ENCODE results near the gene L3MBTL4. TPM values are rescaled to one million over a fixed set of nuclear protein-coding genes. Genes with fewer than 3 reads are reported as not detected.

The L3MBTL4 gene
- total and polyA plus RNA-seq, 12 donors: 3.9 to 22.6 (median 8.7) TPM

DNA sequence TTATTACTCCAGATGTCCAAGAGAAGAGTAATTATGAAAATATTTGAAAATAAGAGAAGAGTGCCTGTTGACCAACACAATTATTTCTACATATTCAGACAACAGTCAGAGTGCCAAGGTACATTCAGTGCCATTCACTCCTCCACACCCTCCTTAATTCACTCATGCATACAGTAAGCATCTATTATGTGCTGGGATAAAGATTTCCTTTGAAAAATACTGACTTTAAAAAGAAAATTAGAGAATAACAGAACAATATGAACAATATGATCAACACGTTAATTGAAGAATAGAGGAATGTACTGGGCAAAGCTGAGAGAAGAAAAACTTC is 203.6 kb downstream of the L3MBTL4 start:
- Histone ChIP-seq H3K27me3 (no peaks in the 10 kb centered on the region), H3K9me3 (replicated peaks in 1 of 3) (no peaks in the 10 kb centered on the region), H3K4me3 (no peak overlapping the region), H3K36me3 (replicated peaks in 1 of 2) (peaks cover 0 to 4% of the 10 kb centered on the region in 2 donors), H3K4me1 (replicated peaks in 1 of 2) (no peaks in the 10 kb centered on the region), H3K27ac (no peak overlapping the region)
- no peak for TF ChIP-seq CTCF (IDR thresholded peaks at IDR 0.05)
- no peak for TF ChIP-seq POLR2A (IDR thresholded peaks at IDR 0.05)
- intact Hi-C loops (cut with DNase I): no loop called here
- DNase-seq: no peak
- WGBS, 4 donors: 94 to 96% (median 95%) methylated on average over 1 of the region's 1 CpG

DNA sequence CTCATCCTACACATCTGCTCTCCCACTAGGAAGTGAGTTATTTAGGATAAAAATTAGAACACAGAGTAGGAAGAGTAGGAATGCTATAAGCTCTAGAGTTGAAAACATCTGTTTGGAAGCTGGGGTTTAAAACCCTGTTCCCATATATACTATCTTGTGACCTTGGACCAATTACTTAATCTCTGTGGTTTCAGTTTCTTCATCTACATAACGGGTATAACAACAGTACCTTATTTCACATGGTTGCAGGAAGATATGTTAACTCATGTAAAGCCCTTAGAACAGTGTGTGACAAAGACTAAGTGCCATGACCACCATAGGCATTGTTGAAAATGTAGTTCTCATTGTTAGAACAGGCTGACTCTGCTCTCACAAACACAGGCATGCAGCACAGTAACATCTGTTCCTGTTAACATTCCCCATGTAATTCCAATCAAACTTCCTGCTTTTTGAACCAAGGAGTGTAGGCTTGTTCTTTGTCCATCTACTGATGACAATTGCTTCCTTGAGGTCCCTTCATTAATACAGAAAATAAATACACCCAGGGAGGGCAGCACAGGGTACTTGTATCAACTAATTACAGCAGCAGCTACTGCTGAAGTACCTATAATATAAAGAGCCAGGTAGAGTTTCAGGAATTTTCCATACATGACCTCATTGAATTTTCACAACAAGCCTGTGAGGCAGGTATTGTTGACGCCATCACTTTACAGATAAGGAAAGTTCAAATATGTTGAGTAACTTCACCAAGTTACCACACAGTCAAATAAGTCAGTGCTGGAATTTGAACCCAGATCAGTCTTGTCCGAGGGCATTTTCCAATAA is 204.2 kb downstream of the L3MBTL4 start:
- DNase-seq: no peak
- peaks cover 0 to 4% of the 10 kb centered on the region in 2 donors for H3K36me3 ChIP-seq (replicated peaks in 1 of 2)
- H3K9me3 ChIP-seq (replicated peaks in 1 of 3): no peaks in the 10 kb centered on the region
- no peak for TF ChIP-seq CTCF (IDR thresholded peaks at IDR 0.05)
- no peak for TF ChIP-seq POLR2A (IDR thresholded peaks at IDR 0.05)
- no peaks in the 10 kb centered on the region for H3K4me1 ChIP-seq (replicated peaks in 1 of 2)
- no peak overlapping the region for H3K27ac ChIP-seq
- H3K4me3 ChIP-seq: no peak overlapping the region
- 79 to 91% (median 86%) methylated on average over 3 of the region's 3 CpGs for WGBS, 4 donors
- H3K27me3 ChIP-seq: no peaks in the 10 kb centered on the region
- intact Hi-C loops (cut with DNase I): no loop called here

DNA sequence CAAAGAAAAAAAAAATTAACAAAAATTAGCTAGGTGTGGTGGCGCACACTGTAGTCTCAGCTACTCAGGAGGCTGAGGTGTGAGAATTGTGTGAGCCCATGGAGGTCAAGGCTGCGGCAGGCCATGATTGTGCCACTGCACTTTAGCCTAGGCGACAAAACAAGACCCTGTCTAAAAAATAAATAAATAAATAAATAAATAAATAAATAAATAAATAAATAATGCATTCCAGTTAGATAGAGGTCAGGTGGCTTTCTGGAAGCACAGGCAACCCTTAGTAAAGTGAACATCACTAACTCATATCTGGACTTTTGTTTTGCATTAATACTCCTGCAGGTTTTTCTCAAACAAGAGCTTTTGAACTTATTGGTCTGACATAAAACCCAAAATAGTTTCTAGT is 206.8 kb downstream of the L3MBTL4 start:
- intact Hi-C loops (cut with DNase I): no loop called here
- peaks cover 0 to 4% of the 10 kb centered on the region in 2 donors for H3K36me3 ChIP-seq (replicated peaks in 1 of 2)
- no peaks in the 10 kb centered on the region for H3K4me1 ChIP-seq (replicated peaks in 1 of 2)
- no peaks in the 10 kb centered on the region for H3K27me3 ChIP-seq
- TF ChIP-seq POLR2A (IDR thresholded peaks at IDR 0.05): no peak
- TF ChIP-seq CTCF (IDR thresholded peaks at IDR 0.05): no peak
- DNase-seq: no peak
- H3K27ac ChIP-seq: no peak overlapping the region
- H3K9me3 ChIP-seq (replicated peaks in 1 of 3): no peaks in the 10 kb centered on the region
- WGBS, 4 donors: 97 to 99% (median 98%) methylated on average over 3 of the region's 3 CpGs
- no peak overlapping the region for H3K4me3 ChIP-seq

GRCh38 chr18:6207116-6207515 is 207.6 kb downstream of the L3MBTL4 start:
- no peak overlapping the region for H3K27ac ChIP-seq
- no peaks in the 10 kb centered on the region for H3K27me3 ChIP-seq
- 85 to 100% (median 92%) methylated on average over 2 of the region's 2 CpGs for WGBS, 4 donors
- DNase-seq: no peak
- TF ChIP-seq CTCF (IDR thresholded peaks at IDR 0.05): no peak
- TF ChIP-seq POLR2A (IDR thresholded peaks at IDR 0.05): no peak
- no peaks in the 10 kb centered on the region for H3K36me3 ChIP-seq (replicated peaks in 1 of 2)
- intact Hi-C loops (cut with DNase I): no loop called here
- no peaks in the 10 kb centered on the region for H3K4me1 ChIP-seq (replicated peaks in 1 of 2)
- no peak overlapping the region for H3K4me3 ChIP-seq
- H3K9me3 ChIP-seq (replicated peaks in 1 of 3): no peaks in the 10 kb centered on the region

Data from adrenal gland (tissue), 12 donors.